Esophagus muscularis mucosa (tissue), 4 donors: ENCODE data around the gene NAA50.

Experiments
- CTCF ChIP-seq, 3 experiments: fragments of 200-600 bp in 2 of 3; fragments of 450-650 bp in 1 of 3; sonication (generic) in 2 of 3; IDR thresholded peaks; one replicate each; pipeline ENCODE4 v1.5.1; 2017 to 2019; ENCODE audit warnings: antibody characterized with exemption in 3 of 3, mild to moderate bottlenecking in 2 of 3, moderate library complexity in 1 of 3
- EP300 ChIP-seq: sonication (generic); formaldehyde crosslinking; IDR thresholded peaks from one replicate; pipeline ENCODE4 v1.6.1; 2017; ENCODE audit warnings: antibody characterized with exemption
- POLR2A ChIP-seq: fragments of 450-650 bp; IDR thresholded peaks from one replicate; pipeline ENCODE4 v1.6.1; 2017; ENCODE audit warnings: antibody characterized with exemption, moderate library complexity, mild to moderate bottlenecking, low read depth
- POLR2AphosphoS5 ChIP-seq, 2 donors: sonication (generic); formaldehyde crosslinking; IDR thresholded peaks; one replicate each; pipeline ENCODE4 v1.6.1; 2017; ENCODE audit warnings: antibody characterized with exemption in 2 of 2

GRCh38 chr3:113751141-113751540 is 5.1 kb upstream of the NAA50 start:
- TF ChIP-seq CTCF (IDR thresholded peaks at IDR 0.05) (no peak), POLR2A (no peak), POLR2AphosphoS5 (IDR thresholded peaks at IDR 0.05) (no peak), EP300 (no peak)
